GM12892 (cell line): ENCODE data around the gene LHFPL2.

Experiments
- POLR2A ChIP-seq: IDR thresholded peaks from 2 replicates; pipeline ENCODE4 v1.6.1; 2011; ENCODE audit warnings: low read depth, low read length, control low read depth
- POLR2AphosphoS5 ChIP-seq: IDR thresholded peaks from 2 replicates; pipeline ENCODE4 v1.6.1; 2011; ENCODE audit warnings: low read depth, low read length, control low read depth
- TAF1 ChIP-seq: IDR thresholded peaks from 2 replicates; pipeline ENCODE4 v1.6.1; 2011; ENCODE audit warnings: low read depth, mild to moderate bottlenecking, control low read depth, low read length, borderline replicate concordance

DNA sequence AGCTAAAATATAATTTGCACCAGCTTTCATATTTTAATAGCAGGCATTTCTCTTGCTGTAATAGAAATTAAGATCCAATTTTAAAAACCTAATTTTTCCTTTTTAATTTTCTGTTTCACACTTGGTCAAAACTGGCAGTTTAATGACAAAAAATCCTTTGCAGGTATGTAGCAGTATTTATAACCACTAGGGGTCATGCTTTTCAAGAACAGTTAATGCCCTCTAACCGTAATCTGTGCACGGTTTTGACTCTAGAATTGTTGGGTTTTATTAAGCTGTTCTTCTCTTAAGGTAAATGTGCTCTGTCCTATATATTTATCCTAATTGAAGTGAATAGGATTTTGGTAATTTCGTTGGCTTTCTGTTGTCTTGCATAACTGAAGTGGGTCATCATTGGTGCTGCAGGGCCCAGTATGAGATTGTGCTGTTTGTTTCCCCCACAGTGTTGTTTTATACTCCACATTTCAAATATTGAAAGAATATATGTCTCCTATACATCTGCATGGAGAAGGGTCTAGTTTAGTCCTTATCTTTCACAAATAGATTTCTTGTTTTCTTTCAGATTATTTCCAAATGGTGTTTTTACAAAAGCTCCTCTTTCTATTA lies 180.7 kb downstream of the LHFPL2 start:
- TF ChIP-seq TAF1, result no peak
- no peak for TF ChIP-seq POLR2AphosphoS5
- no peak for TF ChIP-seq POLR2A
